ENCODE measurements around the gene ATP5F1A.
"Not testable (repeated sequence)": the region's sequence is repeated elsewhere in the genome, so short reads cannot be mapped to it uniquely, and the experiment has no call there.

Gene ATP5F1A

DNA sequence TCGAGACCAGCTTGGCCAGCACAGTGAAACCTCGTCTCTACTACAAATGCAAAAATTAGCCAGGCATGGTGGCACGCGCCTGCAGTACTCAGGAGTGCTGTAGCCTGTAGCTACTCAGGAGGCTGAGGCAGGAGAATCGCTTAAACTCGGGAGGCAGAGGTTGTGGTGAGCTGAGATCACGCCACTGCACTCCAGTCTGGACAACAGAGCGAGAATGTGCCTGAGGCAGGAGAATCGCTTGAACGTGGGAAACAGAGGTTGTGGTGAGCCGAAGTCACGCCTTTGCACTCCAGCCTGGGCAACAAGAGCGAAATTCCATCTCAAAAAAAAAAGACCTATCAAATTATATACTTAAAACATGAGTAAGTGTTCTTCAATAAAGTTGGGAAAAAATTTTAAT is 50.7 kb downstream of the ATP5F1A start:
- DNase-seq (ENCODE audit: low read depth): not testable (repeated sequence)

DNA sequence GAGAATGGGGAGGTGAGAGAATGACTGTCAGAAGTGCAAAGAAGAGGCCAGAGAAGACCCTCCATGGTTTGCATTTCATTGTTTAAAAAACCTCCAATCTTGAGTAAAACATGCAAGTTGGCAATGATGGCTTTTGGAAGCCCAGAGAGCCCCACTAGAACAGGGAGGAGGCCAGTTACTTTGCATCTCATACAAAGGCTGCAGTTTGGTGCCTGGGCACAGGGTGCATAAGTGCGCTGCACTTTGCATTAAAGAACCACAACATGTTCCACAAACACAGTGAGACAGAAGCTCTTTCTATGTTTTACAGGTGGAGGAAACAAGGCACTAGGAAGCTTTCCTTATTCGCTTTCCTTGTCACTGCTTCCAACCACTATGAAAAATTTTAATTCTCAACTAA is 51.4 kb downstream of the ATP5F1A start:
- no peak for DNase-seq (ENCODE audit: low read depth)

DNA sequence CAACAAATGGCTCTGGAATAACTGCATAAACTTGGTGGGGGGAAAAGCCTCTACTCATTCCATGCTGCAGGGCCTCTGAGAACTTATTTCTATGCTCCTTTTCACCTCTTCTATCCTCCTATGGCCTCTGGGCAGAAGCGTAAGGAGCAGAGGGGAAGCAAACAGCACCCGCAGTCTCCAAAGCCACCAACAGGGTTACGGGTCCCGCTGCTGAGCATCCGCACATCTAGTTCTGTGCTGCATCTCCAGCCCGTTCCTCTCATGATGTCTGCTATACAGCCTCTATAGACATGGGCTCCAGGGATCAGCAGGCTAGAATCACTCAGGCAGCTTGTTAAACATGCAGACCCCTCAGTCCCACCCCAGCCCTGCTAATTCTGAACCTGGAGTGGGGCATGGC is 52.0 kb downstream of the ATP5F1A start:
- no peak for DNase-seq (ENCODE audit: low read depth)

DNA sequence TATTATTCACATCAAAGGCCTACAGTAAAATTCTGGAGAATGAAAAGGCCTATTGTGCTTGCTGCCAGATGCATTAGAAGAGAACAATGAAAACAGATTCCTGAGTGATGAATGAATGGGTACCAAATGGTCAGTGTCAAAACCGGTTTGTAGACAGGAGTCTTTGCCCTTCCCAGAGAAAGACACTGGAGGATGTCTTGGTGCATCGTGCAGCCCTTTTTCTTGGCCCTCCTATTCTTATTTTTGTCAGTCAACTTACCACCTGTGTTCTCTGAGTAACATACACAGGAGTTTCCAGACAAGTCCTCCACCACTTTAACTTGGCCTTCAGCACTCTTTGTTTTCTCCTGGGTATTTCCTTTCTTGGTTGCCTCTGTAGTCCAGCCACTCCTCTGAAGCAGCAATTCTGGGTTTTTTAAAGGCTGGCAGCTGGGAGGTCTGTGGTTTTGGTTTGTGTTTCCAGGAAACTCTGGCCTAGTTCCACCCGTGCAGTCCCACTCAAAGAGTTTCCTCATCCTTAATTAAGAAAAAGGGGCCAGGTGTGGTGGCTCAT is 55.4 kb downstream of the ATP5F1A start:
- no peak for DNase-seq (ENCODE audit: low read depth)

DNA sequence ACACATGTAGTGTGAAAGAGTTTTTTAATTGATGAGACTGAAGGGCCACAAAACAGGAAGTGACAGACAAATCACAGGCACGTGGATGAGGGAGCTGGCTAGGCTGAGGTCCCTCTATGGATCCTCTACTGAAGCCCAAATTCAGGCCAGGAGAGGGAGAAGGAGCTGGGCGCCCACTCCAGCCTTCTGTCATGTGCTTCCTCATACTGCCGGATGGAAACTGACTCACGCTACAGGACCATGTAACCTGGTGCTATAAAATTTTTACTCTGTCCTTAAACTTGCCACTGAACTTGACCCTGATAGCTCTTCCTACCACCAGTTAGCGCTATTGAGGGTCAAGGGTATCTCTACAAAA is 57.4 kb downstream of the ATP5F1A start:
- no peak for DNase-seq (ENCODE audit: low read depth)

DNA sequence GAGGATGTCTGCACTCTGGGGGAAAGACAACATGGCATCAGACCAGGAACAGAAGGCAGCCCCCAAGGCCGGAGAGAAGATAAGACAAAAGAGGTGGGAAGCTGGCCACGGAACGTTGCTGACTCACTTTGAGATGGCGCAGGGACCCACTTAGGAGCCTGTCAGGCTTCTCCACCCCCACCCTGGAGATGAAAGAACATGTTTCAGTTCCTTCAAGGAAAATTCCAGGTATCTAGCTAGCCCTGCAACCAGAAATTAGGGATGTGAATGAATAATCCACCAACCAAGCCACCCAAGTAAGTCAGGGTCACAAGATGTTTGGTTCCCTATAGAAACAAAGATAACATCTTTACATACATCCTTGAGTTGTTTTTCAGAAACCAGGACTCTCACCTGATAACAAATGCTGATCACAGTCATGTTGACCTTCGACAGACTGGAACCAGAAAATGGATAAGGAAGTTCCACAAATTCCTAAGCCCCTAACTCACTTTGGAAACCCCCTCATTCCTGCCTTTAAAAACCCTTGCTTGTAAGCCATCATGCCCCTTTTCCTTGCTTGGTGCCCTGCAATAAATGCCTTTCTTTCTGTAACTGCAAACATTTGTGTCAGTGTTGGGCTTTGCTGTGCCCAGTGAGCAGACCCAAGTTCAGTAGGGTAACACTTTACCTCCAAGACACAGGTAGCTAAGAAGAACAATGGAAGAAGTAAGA is 57.9 kb downstream of the ATP5F1A start:
- DNase-seq (ENCODE audit: low read depth): no peak

DNA sequence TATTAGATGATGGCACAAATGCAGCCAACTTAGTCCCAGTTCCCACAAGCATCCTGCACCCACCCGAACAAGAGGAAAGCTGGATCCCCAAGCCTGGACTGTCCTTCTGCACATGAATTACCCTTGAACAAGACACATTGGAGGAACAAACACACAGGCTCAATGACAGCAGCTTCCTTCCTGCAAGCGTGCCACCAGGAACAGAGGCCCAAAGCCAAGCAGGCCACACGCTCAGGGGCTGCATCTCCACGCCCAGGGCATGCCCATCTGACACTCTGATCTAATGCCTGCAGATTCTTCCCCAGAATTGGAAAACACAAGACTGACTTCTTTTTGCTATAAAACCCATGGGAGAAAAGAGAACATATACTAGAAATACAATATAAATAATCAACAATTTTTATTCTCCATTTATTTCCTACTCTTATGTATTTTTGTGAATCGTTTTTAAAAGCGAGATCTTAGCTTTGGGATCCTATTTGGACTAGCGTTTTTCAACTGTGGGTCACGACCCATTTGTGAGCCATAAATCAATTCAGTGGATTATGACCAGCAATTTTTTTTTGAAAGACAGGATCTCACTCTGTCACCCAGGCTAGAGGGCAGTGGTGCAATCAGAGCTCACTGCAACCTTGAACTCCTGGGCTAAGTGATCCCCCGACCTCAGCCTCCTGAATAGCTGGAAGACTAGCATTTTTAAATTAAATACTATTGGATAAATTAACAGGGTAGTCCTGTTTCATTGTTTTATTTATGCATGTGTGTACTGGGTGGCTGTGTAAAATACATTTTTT is 60.4 kb downstream of the ATP5F1A start:
- DNase-seq (ENCODE audit: low read depth): no peak

DNA sequence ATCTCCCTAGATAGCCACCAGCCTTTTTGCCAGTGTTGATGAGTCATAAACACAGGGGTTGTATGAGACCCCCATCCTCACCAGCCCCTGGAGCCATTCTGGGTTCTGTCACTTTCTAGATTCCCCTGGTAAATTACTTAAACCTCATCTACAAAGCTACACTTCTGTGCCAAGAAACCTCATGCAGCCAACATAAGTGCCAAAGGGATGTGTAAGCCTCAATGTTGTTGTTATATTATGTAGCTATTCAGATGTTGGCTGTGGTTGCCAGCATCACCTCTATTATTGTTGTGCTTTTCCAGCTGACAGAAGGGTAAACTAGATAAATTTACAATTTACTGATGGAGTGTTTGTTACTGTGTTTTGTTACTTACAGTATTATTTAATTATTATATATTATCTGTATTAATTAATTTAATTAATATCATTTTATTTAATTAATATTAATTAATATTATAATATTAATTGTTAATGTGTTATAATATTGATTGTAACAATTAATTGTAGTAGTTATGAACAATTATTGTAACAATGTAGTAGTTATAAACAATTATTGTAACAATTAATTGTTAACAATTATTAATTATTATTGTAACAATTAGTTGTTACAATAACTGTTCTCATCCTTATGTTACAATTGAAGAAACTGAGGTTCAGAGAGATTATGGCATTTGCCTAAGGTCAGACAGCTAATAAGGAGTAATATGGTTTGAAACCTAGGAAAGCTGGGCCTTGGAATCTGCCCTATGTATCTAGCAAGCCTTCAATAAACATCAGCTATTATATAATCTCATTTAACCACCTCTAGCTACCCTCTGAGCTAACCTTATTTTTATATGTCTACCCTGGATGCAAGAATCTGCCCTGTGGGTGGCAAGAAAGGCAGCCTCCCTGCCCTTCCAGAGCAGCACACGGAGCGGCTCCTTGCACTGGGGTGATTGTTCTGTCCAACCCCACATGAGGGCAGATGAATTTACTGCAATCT is 62.1 kb downstream of the ATP5F1A start:
- peak; percentile 9 for DNase-seq (ENCODE audit: low read depth)

DNA sequence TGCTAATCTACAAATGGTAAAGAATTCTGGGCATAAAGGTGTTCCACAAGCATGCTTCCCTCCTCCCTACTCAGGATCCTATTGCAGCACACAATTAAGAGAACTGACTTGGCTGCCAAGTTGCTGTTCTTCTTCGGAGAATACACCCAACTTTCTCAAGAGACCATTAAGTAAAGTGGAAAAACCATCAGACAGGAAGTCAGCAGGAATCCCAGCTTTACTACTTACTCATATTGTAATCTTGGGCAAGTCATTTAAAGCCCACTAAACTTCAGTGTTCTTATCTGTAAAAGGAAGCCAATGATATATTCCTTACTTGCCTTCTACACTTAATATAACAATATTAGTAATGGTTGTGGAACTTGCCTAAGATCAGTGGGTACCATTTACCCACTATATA is 63.9 kb downstream of the ATP5F1A start:
- DNase-seq (ENCODE audit: low read depth): peak; percentile 32

DNA sequence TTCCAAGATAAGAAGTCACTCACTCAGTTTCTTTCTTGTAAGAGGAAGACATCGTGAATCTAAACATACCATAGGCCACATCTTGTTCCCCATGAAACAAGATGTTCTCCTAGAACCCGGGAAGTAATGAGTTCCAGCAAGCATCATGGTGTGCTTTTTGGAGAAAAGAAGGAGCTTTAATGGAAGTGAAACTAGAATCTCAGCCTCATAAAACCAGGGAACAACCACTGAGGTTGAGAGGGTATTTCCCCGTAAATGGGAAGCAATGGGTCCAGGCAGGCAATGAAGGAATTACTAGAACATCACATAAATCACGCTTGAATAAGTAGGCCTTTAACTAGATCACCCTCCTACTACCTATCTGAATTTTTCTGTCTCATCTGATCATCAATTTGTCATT is 66.4 kb downstream of the ATP5F1A start:
- no peak for DNase-seq (ENCODE audit: low read depth)

Measured in non-pigmented ciliary epithelial cell (primary cell).